ENCODE measurements around the gene PEX14. TPM values are rescaled to one million over a fixed set of nuclear protein-coding genes. Genes with fewer than 3 reads are reported as not detected.

Gene PEX14
- 13.9 to 17.7 TPM (median 15.1 TPM) in 5 replicates for total RNA-seq (2022; extraction: Qiagen RNA extraction; ENCODE audit: low read depth)

GRCh38 chr1:10474613-10475507 is at the start of gene PEX14:
TSS of gene PEX14 (plus strand) at chr1:10474950. CDS start at chr1:10474967, 17 bp downstream.

GRCh38 chr1:10430216-10431069 is 44.3 kb upstream of the PEX14 start, which contains the start of gene CENPS:
TSS of gene CENPS (plus strand) at chr1:10430433. CDS start at chr1:10430518, 85 bp downstream.

GRCh38 chr1:10449751-10450150 is 25.0 kb upstream of the PEX14 start, which contains the start of gene CORT:
TSS of gene CORT (plus strand) at chr1:10450031. CDS start at chr1:10450224, 193 bp downstream.

GRCh38 chr1:10472220-10473144 is 2.3 kb upstream of the PEX14 start, which contains the start of gene DFFA:
TSS of gene DFFA (minus strand) at chr1:10472529. CDS start at chr1:10472458, 71 bp downstream.

Other genes with a start within 250 kb of the PEX14 start
- 1,089 to 1,299 TPM (median 1,195 TPM) in 5 replicates for gene PGD, start 75.9 kb upstream of the PEX14 start, total RNA-seq (2022; extraction: Qiagen RNA extraction; ENCODE audit: low read depth)
- 22.7 to 32.4 TPM (median 30.4 TPM) in 5 replicates for gene CENPS, start 44.5 kb upstream of the PEX14 start, total RNA-seq (2022; extraction: Qiagen RNA extraction; ENCODE audit: low read depth)
- 0.09 to 0.51 TPM (median 0.22 TPM) in 4 of 5 replicates, not detected in the other for gene CORT, start 24.9 kb upstream of the PEX14 start, total RNA-seq (2022; extraction: Qiagen RNA extraction; ENCODE audit: low read depth)
- 22.8 to 29.7 TPM (median 26.9 TPM) in 5 replicates for gene DFFA, start 2.4 kb upstream of the PEX14 start, total RNA-seq (2022; extraction: Qiagen RNA extraction; ENCODE audit: low read depth)